ENCODE results near the gene LUC7L3.

- TF ChIP-seq CTCF (IDR thresholded peaks at IDR 0.05; ENCODE audit: low read length) = no peak
- TF ChIP-seq EZH2phosphoT487 (IDR thresholded peaks at IDR 0.05; ENCODE audit: low read length) = no peak
Observed at GRCh38 chr17:50781167-50781566, 61.8 kb downstream of the LUC7L3 start.

All from MM.1S (cell line).